HG03280 (cell line): ENCODE data around the gene TPD52L1.
"Not testable (repeated sequence)": the region's sequence is repeated elsewhere in the genome, so short reads cannot be mapped to it uniquely, and the experiment has no call there.

Experiments
- ATAC-seq: cut with Tn5 transposase; IDR thresholded peaks from one replicate; pipeline ENCODE4 v1.9.1; 2021; ENCODE audit warnings: mild to moderate bottlenecking, moderate library complexity; ENCODE audit not compliant: unreplicated experiment

TPD52L1 gene

GRCh38 chr6:125140808-125141207 is 12.8 kb upstream of the TPD52L1 start:
- no peak for ATAC-seq

- ATAC-seq: no peak
Observed at GRCh38 chr6:125142618-125143017, 11.0 kb upstream of the TPD52L1 start.

DNA sequence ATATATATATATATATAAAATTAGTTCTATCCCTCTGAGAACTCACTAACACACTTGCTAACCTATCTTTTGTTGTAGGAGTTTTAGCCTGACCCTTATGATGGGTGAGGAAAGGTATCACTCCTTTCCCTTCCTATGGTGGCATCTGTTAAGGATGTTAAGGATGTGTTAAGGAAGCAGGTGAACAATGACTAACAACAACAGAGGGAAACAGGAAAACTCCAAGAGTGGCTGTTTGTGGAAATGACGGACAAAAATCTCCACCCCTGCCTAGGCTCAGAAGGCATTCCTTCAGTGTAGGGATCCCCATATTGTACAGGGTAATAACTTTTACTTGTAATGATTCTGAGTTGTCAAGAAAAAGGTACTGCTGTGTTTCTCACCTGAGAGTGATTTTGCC is 8.8 kb upstream of the TPD52L1 start:
- ATAC-seq: no peak

- ATAC-seq: no peak
Observed at GRCh38 chr6:125149256-125150144, 4.1 kb upstream of the TPD52L1 start.

DNA sequence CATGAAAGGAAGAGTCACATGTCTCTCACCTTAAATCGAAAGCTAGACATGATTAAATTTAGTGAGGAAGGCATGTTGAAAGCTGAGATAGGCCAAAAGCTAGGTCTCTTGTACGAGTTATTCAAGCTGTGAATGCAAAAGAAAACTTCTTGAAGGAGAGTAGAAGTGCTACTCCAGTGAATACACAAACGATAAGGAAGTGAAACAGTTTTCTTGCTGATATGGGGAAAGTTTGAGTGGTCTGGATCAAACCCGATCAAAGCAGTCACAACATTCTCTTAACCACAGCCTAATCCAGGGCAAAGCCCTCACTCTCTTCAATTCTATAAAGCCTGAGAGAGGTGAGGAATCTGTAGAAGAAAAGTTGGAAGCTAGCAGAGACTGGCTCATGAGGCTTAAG is 1.9 kb upstream of the TPD52L1 start:
- ATAC-seq: no peak

DNA sequence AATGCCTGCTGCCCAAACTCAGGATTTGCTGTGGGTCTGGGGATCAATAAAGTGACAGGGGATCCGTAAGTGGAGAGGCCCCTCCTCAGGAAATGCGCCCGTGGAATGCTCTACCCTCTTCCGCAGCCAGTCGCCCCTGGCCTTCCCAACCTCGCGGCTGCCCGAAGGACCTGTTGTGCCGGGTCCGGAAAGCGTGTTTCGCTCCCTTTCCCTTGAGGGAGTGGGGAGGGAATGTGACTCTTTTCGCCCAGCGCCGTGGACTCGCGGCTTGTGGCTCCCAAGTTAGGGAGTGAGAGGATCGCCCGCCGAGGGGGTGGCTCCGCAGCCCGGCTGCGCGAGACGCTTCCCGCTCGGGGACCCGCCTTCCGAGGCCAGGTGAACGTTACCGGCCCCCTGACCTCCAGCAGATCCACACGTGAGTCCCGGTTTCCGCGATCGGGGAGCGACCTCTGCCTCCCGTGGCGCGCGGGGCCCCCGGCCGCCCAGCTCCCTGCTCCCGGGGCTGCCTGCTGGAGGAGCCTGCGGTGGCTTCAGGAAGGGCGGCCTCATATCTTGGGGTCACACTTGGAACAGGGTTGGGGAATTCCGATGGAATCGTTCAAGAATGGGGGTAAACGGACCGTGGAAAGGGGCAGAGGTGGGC is 666 bp downstream of the TPD52L1 start:
- no peak for ATAC-seq

DNA sequence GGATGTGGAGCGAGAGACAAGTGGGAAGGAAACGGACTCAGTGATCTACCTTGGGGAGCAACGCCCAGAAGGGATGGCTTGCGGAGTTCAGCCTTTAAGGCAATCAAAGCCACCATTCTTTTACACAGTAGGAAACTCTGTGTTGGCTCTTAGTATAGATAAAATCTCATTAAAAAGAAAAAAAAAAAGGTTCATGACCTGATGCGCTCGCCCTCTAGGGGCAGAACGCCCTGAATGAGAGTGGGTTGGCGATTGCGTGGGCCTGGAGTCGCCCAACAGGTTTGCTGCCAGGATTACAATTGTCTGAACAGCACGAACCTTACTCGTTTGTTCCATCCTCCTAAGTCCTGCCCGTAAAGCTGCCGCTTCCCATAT is 1.2 kb downstream of the TPD52L1 start:
- ATAC-seq: no peak

DNA sequence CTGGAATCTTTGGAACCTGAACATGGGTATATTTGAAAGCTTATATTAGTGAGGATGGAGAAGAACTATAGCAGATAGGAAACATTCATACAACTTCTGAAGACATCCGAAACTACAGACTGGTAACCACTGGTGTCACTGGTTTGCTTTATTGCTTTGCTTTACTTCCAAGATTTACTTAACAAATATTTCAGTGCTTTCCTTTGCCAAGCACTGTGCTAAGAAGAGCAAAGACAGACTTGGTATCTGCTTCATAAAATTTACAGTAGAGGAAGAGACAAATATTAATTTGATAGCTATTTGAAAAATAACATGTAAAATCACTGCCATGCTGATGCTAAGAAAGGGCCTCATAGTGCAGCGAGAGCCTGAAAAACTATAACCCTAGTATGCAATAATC is 1.8 kb downstream of the TPD52L1 start:
- no peak for ATAC-seq

DNA sequence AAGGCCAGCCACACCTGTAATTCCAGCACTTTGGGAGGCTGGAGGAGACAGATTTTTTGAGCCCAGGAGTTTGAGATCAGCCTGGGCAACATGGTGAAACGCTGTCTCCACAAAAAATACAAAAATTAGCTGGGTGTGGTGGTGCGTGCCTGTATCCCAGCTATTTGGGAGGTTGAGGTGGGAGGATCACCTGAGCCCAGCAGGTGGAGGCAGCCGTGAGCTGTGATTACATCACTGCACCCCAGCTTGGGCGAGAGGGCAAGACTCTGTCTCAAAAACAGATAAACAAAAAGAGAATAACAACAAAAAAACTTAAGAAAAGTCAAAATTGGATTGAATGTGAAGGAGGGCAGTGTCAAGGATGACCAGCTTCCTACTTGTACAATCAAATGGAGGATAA is 2.9 kb downstream of the TPD52L1 start:
- no peak for ATAC-seq

DNA sequence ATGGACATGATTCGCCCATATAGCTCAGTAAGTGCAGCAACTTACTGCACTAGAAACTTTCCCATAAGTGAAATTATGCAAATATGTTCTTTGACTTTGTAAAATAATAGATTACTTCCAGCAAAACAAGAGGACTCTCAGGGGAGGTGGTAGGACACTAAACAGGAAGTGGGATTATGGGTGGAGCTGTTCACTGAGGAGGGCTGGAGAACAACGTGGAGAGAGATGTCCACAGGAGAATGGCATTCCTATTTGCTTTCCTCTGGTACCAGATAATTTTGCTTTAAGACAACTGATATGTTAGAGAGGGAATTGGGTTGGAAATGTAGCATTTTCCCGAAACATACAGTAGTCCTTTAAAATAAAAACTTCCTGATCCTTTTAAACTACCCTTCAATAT is 3.7 kb downstream of the TPD52L1 start:
- ATAC-seq: no peak

GRCh38 chr6:125157725-125158124 is 4.2 kb downstream of the TPD52L1 start:
- no peak for ATAC-seq

- ATAC-seq: not testable (repeated sequence)
Observed at GRCh38 chr6:125163339-125163738, 9.8 kb downstream of the TPD52L1 start.

- ATAC-seq: no peak
Observed at GRCh38 chr6:125163811-125164210, 10.2 kb downstream of the TPD52L1 start.

DNA sequence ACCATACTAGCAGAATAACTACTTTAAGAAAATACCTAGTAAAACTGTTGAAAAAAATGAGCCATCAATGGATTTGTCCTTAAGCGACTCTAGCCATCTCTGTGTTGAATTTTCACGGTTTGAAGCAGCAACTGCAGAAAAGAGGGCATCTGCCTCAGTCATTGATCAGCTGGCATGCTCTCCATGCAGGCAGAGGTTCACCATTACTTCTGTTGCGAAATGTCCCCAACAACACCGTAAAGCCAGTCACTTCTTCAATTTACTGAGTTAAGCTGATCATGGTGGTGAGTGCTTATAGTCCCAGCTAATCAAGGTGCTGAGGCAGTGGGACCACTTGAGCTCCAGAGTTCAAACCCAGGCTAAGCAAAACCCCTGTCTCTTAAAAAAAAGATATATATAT is 11.1 kb downstream of the TPD52L1 start:
- ATAC-seq: no peak

- no peak for ATAC-seq
Observed at GRCh38 chr6:125165256-125165655, 11.7 kb downstream of the TPD52L1 start.

GRCh38 chr6:125165776-125166175 is 12.2 kb downstream of the TPD52L1 start:
- no peak for ATAC-seq

DNA sequence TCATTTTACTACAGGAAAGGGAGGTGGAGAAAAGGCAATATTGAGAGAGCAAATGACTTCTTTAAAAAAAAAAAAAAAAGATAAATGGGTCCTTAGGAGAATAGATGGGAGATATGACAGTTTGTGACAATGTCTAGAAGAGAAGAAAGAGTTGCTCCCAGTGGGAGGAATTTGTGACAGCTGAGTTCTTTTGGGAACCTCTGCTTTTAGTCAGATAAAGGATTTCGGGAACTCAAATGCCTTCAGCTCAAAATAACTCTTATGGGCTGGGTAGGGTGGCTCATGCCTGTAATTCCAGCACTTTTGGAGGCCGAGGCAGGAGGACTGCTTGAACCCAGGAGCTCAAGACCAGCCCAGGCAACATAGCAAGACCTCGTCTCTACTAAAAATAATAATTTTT is 13.1 kb downstream of the TPD52L1 start:
- no peak for ATAC-seq

DNA sequence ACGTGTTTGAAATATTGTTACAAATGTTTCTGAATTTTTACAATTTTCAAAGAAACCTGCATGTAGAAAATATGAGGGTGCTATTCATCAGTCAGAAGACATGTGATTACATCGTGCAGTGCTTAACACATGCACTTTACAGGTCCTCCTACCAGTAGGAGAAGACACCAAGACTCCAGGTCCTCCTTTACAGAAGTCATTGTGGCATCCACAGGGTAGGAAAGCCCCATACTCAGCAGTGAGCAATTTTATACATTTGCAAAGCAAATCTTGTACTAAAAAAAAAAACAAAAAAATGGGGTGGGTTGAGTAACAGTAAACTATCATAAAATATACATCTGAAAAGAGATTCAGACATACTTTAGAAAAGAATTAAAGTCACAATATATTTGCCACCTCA is 14.0 kb downstream of the TPD52L1 start:
- ATAC-seq: no peak

DNA sequence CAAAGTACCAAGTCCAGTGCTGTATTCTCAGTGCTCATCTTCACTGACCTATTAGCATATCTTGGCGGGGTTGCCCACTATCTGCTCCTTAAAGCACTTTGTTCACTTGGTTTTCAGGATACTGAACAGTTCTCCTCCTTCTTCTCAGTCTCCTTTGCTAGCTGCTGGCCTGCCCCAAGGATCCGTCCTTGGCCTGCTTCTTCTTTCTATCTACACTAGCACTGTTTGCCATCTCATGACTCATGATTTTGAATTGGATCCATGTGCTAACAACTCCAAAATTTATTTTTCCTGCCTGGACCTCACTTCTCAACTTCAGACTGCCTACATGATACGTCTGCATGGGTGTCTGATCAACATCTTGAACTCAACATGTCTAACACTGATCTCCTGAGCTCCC is 15.5 kb downstream of the TPD52L1 start:
- no peak for ATAC-seq

GRCh38 chr6:125169522-125169921 is 15.9 kb downstream of the TPD52L1 start:
- no peak for ATAC-seq

- no peak for ATAC-seq
Observed at GRCh38 chr6:125170376-125170775, 16.8 kb downstream of the TPD52L1 start.

- ATAC-seq: no peak
Observed at GRCh38 chr6:125173341-125174095, 19.9 kb downstream of the TPD52L1 start.
